Fibroblast of mammary gland (primary cell): ENCODE results near the gene ESPN.
"Not testable (repeated sequence)": the region's sequence is repeated elsewhere in the genome, so short reads cannot be mapped to it uniquely, and the experiment has no call there.

Source experiments
- DNase-seq: peaks from one replicate; pipeline ENCODE4 v3.0.0-alpha.2; 2010; ENCODE audit warnings: low read depth
- H3K4me3 ChIP-seq: 2 replicates; pipeline ENCODE4 v1.5.1; 2011; ENCODE audit warnings: low read depth, mild to moderate bottlenecking, low read length, moderate library complexity; ENCODE audit not compliant: control insufficient read depth
- TF ChIP-seq, protein P1 (sequence below): conservative IDR thresholded peaks from 2 replicates; pipeline ENCODE4 v1.5.1; 2011; ENCODE audit warnings: low read depth, low read length, inconsistent platforms; ENCODE audit not compliant: control insufficient read depth, insufficient read depth

The ESPN gene

GRCh38 chr1:6447818-6448748 lies 23.5 kb downstream of the ESPN start:
- TF ChIP-seq, protein P1, sequence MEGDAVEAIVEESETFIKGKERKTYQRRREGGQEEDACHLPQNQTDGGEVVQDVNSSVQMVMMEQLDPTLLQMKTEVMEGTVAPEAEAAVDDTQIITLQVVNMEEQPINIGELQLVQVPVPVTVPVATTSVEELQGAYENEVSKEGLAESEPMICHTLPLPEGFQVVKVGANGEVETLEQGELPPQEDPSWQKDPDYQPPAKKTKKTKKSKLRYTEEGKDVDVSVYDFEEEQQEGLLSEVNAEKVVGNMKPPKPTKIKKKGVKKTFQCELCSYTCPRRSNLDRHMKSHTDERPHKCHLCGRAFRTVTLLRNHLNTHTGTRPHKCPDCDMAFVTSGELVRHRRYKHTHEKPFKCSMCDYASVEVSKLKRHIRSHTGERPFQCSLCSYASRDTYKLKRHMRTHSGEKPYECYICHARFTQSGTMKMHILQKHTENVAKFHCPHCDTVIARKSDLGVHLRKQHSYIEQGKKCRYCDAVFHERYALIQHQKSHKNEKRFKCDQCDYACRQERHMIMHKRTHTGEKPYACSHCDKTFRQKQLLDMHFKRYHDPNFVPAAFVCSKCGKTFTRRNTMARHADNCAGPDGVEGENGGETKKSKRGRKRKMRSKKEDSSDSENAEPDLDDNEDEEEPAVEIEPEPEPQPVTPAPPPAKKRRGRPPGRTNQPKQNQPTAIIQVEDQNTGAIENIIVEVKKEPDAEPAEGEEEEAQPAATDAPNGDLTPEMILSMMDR = no peak
- no peak for DNase-seq
- no peak overlapping the region for H3K4me3 ChIP-seq

- no peak for DNase-seq
- H3K4me3 ChIP-seq = no peak overlapping the region
- TF ChIP-seq, protein P1 = no peak
Measured at GRCh38 chr1:6448749-6449631, 24.4 kb downstream of the ESPN start.

- no peak overlapping the region for H3K4me3 ChIP-seq
- DNase-seq = no peak
- TF ChIP-seq, protein P1 = no peak
Measured at GRCh38 chr1:6450005-6450450, 25.5 kb downstream of the ESPN start.

GRCh38 chr1:6450486-6450885 lies 25.9 kb downstream of the ESPN start:
- DNase-seq, H3K4me3 ChIP-seq: not testable (repeated sequence)

GRCh38 chr1:6450943-6451373 lies 26.4 kb downstream of the ESPN start:
- H3K4me3 ChIP-seq = no peak overlapping the region
- TF ChIP-seq, protein P1 = no peak
- no peak for DNase-seq

GRCh38 chr1:6453895-6454855 lies 29.6 kb downstream of the ESPN start:
- DNase-seq, H3K4me3 ChIP-seq: not testable (repeated sequence)
